Measurements from ENCODE around the gene MYPOP. TPM values are rescaled to one million over a fixed set of nuclear protein-coding genes. Genes with fewer than 3 reads are reported as not detected.

The MYPOP gene
- total and polyA plus RNA-seq, 9 of the 15 experiments (the other 6 are each of a cell fraction or from before 2014, with no cell fraction given): 0.32 to 7.6 (median 1.6) TPM

DNA sequence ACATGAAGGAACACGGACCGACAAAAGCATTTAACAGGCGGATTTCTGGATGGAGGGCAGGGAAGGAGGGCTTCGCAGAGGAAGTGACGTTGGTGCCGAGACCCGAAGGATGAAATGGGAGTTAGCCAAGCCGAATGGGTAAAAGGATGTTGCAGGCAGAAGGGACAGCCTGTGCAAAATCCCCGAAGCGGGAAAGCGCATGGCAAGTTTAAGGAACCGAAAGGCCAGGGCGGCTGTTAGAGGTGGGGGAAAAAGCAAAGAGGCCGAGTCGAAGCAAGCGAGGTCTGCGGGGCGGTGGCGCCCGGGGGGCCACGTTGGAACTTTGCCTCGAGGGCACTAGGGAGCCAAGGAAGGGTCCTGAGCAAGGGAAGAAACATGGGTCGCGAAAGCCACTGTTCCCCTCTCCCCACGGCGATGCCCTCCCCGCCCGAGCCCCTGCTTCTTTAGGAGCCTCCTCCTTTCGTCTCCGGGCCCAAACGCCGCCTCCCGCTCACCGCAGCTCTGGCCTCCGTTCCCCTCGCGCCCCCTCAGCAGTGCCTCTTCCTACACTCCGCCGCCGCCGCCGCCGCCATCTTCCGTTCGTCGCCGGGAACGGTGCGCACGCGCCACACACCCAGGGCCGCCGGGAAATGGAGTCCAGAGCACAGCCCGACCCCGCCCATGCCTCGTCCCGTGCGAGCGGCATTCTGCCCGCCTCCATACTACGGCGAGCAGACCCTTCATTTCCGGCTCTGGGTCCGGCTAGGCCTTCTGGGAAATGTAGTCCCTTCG lies 39.7 kb downstream of the MYPOP start, which contains the start of gene SYMPK (continued):
- TF ChIP-seq HSF4 (CRISPR knock-in tag; IDR thresholded peaks at IDR 0.05; ENCODE audit: borderline replicate concordance) (no peak), ZNF316 (IDR thresholded peaks at IDR 0.05) (no peak), ZNF586 (CRISPR knock-in tag; conservative IDR thresholded peaks at IDR 0.05) (no peak), SMARCB1 (IDR thresholded peaks at IDR 0.05; ENCODE audit: insufficient read length, low read depth) (no peak), MCM5 (IDR thresholded peaks at IDR 0.05; ENCODE audit: low read depth) (no peak), ZNF274 (IDR thresholded peaks at IDR 0.05; ENCODE audit: borderline replicate concordance, low read depth, low read length) (no peak), RBM14 (IDR thresholded peaks at IDR 0.05; ENCODE audit: borderline replicate concordance, insufficient read depth, low read depth, low read length) (no peak), NFATC3 (IDR thresholded peaks at IDR 0.05) (no peak), FOXK2 (conservative IDR thresholded peaks at IDR 0.05 in 1 of 2, IDR thresholded peaks at IDR 0.05 in 1 of 2; ENCODE audit: low read depth in 2 of 2) (peak in 1 of 2 experiments; percentile 16; a peak in 1 of 4 replicates), FOXJ3 (CRISPR knock-in tag; IDR thresholded peaks at IDR 0.05) (no peak), ADNP (tag; IDR thresholded peaks at IDR 0.05) (no peak), THRAP3 (IDR thresholded peaks at IDR 0.05; ENCODE audit: borderline replicate concordance) (no peak), ZNF668 (CRISPR knock-in tag; IDR thresholded peaks at IDR 0.05) (no peak), ETV1 (tag; conservative IDR thresholded peaks at IDR 0.05; ENCODE audit: low read depth) (no peak; the same call in none of the 2 replicates), HMGN3 (IDR thresholded peaks at IDR 0.05; ENCODE audit: borderline replicate concordance, extremely low read depth, insufficient read length, low read depth, low read length) (peak; percentile 44), BHLHE40 (IDR thresholded peaks at IDR 0.05; ENCODE audit: low read length) (peak; percentile 100), SAFB (IDR thresholded peaks at IDR 0.05; ENCODE audit: borderline replicate concordance, low read depth, low read length) (no peak), NCOR1 (IDR thresholded peaks at IDR 0.05) (no peak), ZNF347 (CRISPR knock-in tag; IDR thresholded peaks at IDR 0.05; ENCODE audit: low read depth) (no peak), SP2 (IDR thresholded peaks at IDR 0.05; ENCODE audit: extremely low read depth, low read depth, low read length, poor library complexity, severe bottlenecking) (no peak), POLR2AphosphoS2 (IDR thresholded peaks at IDR 0.05; ENCODE audit: low read length) (no peak), NCOA2 (IDR thresholded peaks at IDR 0.05; ENCODE audit: partially characterized antibody in 2 of 2) (no peak), HDAC3 (IDR thresholded peaks at IDR 0.05; ENCODE audit: borderline replicate concordance, partially characterized antibody) (no peak)
- TF ChIP-seq, protein P1, sequence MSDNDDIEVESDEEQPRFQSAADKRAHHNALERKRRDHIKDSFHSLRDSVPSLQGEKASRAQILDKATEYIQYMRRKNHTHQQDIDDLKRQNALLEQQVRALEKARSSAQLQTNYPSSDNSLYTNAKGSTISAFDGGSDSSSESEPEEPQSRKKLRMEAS (CRISPR knock-in tag; IDR thresholded peaks at IDR 0.05): peak; percentile 80
- TF ChIP-seq, protein P2, sequence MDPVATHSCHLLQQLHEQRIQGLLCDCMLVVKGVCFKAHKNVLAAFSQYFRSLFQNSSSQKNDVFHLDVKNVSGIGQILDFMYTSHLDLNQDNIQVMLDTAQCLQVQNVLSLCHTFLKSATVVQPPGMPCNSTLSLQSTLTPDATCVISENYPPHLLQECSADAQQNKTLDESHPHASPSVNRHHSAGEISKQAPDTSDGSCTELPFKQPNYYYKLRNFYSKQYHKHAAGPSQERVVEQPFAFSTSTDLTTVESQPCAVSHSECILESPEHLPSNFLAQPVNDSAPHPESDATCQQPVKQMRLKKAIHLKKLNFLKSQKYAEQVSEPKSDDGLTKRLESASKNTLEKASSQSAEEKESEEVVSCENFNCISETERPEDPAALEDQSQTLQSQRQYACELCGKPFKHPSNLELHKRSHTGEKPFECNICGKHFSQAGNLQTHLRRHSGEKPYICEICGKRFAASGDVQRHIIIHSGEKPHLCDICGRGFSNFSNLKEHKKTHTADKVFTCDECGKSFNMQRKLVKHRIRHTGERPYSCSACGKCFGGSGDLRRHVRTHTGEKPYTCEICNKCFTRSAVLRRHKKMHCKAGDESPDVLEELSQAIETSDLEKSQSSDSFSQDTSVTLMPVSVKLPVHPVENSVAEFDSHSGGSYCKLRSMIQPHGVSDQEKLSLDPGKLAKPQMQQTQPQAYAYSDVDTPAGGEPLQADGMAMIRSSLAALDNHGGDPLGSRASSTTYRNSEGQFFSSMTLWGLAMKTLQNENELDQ (CRISPR knock-in tag; IDR thresholded peaks at IDR 0.05; ENCODE audit: borderline replicate concordance): no peak
- TF ChIP-seq, protein P3, sequence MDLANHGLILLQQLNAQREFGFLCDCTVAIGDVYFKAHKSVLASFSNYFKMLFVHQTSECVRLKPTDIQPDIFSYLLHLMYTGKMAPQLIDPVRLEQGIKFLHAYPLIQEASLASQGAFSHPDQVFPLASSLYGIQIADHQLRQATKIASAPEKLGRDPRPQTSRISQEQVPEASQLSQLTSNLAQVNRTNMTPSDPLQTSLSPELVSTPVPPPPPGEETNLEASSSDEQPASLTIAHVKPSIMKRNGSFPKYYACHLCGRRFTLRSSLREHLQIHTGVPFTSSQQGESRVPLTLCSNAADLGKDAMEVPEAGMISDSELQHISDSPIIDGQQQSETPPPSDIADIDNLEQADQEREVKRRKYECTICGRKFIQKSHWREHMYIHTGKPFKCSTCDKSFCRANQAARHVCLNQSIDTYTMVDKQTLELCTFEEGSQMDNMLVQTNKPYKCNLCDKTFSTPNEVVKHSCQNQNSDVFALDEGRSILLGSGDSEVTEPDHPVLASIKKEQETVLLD (IDR thresholded peaks at IDR 0.05): peak; percentile 91
